Endometrium (tissue), 2 donors: ENCODE results near the gene MYO5B.
A peak's percentile ranks its signal among the peaks of the same experiment; 100 is the strongest.

ENCODE experiments used
- FAIRE-seq: peaks from 2 replicates; lab custom pipeline; 2012; peaks lifted over from hg19 to GRCh38; lab: Jason Lieb, UNC
- donor health status: control.
- donor health status: control.

Gene MYO5B

DNA sequence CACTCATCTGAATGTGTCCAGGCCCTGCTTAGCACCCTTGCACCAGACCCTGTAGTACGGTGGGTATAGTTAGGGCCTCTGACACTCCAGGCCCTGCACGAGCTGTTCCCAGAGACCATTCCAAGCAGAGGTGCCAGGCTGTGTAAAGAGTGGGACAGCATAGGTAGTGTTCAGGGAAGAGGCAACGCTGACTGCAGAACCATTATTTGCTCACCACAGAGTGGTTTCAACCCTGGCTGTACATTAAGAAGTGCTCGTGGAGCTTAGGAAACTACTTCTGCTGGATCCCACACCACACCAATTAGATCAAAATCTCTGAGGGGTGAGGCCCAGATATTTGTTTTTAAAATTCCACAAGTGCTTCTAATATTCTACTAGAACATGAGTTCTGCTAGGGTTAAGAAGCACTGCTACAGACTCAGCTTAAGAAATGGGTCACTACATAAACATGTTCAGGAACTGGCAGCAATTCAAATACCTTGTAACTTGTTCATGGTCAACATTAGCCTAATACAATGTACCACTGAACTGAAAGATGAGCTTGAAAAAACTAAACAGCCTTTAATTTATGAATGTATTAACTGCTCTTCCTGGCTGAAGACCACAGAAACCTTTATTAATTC lies 183.0 kb downstream of the MYO5B start:
- FAIRE-seq: peak; percentile 86

DNA sequence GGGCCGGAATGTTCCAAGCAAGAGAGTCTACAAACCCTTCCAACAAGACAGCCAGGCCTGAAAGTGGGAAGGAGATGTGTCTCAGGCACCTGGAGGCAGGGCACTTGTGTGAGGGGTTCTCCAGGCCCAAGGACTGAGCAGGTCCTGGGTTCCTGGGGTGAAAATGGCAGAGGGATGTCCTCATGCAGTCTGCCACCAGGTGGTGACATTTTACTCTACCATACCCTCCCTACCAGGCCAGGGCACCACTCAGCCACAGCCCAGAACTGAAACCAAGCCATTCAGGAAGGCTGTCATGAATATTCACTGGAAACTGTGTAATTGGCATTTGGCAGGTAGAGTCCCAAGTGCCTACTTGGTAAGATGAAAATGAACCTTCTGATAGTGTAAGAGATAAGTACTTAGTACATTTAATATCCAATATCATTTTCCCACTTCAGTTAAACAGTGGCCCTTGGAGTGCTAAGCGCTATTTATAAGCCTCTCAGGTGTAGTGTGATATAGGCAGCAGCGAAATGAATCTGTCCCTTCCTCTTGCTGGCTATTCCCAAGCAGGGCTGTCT lies 185.1 kb downstream of the MYO5B start:
- FAIRE-seq: no peak

DNA sequence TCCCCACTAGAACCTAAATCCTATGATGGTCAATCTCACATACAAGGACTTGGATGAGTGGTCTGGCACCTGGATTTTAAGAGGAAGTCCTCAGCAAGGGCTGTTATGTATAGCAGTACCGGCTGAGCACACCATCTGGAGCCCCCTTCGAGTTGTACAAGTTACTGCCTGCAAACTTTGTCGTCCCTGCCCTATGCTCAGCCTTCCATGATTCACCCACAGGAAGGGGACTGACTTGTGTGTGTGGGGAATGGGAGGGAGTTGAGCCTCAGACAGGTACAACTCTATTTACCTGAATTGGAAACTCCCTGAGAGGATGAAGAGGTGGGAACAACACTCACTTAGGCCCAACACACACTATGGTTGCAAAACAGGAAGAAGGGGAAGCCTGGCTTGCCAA lies 186.6 kb downstream of the MYO5B start:
- no peak for FAIRE-seq

DNA sequence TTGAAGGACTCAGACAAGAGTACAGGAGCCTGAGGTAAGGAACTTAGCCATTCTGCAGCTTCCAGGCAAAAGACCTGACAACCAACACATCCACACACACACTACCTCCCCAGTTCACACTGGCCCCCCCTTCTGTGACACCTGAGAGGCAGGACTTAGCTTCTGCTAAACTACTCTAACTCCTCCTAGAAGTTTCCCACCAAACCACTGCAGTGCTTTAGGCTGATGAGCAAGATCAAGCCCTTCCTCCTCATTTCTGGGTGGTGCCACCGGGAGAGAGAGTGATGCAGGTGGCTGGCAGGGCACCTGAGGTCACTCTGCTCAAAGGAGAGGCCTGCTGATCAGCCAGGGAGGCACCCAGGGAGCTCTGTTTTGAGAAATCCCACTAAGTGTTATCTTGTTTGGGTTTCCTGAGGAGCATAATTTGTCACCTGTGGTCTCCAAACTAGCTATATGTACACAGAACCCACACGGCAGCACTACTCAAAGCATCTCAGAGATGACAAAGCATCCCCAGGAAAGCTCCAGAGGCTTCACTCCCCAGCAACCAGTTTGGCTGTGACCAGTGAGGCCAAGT lies 188.4 kb downstream of the MYO5B start:
- FAIRE-seq: no peak

DNA sequence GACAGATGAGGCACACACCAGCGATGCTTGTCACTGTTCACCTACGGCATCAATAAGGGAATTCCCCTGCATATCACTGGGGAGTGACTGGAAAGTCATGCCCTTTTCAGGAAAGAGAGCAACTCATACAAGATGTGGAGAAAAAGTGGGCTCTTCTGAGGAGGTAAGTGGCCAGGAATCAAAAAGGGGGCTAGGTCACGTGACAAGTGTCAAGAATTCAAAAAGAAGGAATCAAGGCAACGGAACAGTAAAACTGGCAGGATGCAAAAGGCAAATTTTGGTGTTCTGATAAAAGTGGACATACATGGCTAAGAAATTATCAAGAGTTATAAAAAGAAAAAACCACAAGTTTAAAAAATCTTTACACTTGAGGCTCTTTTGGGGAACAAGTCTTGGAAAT lies 190.9 kb downstream of the MYO5B start:
- FAIRE-seq: no peak

DNA sequence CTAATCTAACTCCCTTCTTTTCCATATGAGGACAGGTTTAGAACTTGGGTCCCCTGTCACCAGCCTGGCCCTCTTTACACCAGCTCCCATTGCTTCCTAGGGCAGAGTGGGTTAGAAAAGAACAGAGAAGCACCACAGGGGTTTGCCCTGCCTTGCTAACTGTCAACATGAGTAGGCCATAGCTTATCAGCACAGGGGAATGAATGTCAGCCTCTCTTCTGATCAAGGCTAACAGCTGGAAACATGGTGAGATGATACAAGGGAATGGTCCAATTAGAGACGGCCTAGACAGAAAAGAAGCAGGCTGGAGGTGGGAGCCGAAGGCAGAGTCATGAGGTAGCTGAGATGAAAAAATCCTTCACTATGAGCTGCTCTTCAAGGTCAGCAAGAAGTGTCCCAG lies 192.2 kb downstream of the MYO5B start:
- FAIRE-seq: no peak

DNA sequence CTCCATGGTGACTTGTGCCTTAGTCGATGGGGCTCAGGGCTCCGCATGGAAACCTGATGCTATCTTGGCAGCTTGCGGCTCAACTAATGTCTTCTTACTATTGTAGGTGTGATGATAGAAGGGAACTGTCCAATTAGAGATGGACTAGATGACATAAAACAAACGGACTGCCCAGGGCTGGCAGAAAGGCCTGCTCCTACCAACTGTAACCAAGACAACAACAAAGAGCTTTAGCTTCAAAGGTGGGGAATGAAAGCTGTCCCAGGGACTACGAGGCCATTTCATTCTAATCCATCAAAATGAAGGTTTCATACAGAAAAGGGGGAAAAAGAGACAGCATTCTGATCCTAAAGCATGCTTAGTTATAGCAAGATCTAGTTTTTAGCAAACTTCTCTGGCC lies 194.7 kb downstream of the MYO5B start:
- no peak for FAIRE-seq

DNA sequence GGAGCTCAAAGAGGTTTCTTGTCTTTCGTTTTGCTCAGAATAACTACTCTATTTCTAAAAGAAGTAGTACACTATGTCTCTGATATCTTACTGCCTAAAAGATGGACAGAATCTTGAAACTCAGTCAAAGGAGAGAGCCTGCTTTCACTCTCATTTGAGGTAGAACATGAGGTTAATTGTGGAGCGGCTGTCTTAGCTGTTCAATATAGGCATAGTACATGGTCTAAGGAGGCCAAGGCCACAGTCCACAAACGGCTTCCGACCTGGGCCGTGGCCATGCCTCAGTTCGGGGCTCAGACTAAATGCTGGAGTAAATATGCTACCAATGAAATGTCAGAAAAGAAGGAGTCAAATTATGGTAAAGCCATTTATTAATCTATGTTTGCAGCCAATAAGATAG lies 195.8 kb downstream of the MYO5B start:
- no peak for FAIRE-seq

DNA sequence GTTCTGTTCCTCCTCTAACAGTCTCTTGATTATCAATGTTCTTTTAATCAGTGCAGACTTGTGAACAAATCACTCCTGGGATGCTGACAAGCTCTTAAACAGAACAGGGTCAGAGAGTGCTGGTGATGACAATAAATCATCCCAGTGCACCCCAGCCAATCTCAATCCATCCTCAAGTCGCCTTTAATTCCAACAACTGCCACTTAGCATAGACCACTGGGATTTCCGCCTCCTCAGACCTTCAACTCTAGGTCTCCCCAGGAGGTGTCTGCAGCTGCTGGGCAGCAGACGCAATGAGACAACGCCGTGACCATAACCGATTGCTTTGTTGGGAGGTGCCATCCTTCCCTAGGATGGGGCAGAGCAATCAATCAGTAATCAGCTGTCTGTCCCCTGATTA lies 197.4 kb downstream of the MYO5B start:
- FAIRE-seq: no peak

DNA sequence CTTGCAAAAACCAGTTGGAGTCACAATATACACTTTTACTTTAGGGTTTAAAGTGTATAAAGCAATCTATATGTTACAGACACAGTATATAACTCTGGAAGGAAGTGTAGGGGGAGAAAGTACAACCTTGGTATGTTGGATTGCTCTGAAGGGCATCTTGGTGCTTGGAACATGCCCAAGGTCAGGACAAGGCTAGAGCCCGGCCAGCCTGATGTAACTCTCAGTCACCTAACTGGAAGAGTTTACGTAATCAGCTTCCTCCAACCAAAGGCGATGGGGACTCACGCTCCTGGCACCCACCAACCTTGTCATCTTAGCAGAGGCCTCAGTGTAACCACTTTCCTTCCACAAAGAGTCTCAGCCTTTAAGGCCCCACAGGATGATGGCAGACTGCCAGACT lies 200.5 kb downstream of the MYO5B start:
- no peak for FAIRE-seq

DNA sequence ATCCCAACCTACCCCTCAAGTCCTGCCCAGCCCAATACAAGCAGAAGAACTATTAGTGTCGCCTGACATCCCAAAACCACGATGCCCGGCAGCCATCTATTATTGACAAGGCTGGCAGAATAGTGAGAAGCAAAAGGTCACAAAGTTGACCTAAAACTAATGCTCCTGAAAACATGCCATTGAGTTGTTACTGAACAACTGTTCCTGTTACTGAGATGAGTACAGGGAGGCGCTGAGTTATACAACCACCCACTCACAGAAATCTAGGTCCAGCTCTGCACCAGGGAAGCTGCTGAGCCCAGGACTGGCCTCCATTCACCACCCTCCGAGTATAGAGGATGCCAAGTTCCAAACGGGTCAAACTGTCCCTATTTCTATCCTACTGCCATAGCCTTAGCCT lies 201.6 kb downstream of the MYO5B start:
- FAIRE-seq: no peak

DNA sequence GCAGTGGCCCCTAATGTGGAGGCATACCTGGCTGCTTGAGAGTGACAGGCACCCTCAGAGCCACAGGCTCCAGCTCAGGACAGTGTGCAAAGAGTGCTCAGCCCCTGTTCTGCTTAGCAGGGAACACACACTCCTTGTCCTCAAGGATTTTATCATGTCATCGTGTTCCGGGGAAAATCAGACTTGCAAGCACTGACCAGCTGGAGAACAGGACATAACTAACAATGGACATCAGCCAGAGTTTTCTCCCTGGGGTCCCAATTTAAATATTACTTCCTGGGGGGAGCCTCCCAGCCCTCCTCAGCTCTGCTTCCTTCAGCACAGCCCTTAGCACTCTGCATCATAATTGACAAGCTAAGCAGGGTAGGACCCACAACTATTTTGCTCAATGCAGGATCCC lies 206.2 kb downstream of the MYO5B start:
- FAIRE-seq: no peak

DNA sequence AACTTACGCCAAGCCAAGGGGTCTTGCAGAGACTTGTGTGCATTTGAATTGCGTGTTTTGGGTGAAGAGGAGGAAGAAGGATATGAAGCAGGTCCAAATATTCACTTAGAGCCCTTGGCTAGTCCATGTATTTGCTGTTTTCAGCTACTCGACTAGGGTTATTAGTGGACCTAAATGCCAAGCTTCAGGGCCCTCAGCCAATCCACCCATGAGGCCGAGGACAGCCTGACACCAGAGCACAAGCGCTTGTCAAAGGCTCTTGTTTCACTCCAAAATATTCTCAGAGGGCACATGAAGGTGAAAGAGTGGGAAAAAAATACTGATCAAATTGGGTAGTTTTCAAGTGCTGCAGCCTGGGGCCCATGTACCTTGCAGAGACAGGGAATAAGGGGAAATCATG lies 206.8 kb downstream of the MYO5B start:
- FAIRE-seq: no peak

DNA sequence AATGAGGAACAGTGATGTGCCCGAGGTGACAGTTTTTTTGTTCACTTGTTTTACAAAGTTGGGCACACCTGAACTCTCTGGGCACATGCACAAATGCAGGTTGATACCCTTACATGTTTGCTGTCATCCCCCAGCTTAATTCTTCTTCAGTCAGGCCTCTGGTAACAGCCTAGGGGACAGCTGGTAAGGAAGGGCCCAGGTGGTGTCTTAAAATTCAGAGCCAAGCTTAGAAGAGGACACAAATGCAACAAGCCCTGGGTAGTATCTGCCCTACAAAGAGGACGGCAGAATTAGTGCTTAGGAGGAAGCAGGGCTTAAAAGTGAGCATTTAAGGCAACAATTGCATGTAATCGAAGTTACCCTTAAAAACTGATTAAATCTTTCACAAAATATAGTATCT lies 209.7 kb downstream of the MYO5B start:
- FAIRE-seq: no peak

DNA sequence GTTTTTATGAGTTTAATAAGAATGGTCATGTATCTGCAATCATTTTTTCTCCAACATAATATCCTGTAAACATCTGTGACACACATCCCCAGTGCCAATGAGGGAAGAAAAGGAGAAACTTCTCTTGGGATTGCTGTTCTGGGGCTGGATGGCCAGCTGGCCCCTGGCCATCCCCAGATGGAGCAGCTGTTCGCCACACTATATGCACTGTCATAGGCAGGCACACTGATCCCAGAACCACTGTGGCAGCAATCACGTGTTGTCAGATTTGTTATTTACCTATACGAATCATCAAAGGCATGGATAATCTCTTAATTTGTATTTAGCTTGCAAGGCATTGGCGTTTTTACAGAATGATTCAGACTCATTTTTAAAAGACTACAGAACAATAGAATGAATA lies 214.1 kb downstream of the MYO5B start:
- FAIRE-seq: no peak

DNA sequence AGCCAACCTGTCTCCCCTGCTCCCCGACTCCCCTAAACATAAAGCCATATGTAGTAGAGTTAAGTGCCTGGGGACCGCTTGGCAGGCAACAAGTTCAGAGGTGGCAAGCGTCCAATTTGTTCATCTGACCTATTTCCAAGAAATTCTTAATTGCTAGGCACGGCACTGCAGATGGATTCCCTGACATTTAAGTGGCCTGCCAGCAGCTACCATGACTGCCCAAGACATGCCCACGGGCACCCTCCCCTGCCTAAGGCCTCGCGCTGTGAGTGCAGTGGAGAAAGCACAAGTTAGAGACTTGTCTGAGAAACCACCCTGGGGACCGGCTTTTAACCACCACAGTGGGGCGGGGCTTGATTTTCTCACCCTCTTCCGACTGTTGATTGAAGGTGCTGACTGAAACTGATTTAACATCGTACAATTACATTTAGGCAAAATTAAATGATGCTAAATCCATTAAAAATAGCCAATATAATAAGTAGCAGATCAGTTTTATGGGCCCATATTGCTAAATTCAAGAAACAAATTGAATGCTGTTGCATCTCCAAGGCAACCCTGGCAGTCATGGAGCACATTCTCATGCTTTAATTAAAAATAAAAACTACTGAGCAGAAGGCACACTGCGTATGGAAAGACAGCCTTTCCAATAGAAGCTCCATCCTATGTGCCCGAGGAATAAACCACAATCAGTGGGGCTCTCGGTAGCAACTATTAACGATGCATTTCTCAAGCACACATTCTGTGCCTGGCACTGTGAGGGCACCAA lies 218.0 kb downstream of the MYO5B start:
- no peak for FAIRE-seq

DNA sequence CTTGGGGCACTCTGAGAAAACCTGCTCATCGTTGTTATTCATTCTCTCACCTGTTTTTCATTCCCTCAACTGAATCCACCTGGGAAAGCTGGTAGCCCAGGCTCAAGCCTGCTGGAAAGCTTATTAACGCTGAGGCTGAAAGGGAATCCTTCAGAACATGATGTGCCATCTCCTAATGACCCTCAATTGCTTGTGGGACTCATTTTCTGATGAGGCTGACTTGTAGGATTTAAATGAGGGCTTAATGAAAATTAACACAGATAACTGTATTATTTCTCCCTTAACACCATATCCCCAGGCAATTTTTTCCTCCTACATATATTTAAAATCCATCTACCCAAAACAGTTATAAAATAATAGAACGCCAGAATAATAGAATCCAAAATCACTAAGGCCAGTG lies 218.9 kb downstream of the MYO5B start:
- no peak for FAIRE-seq

DNA sequence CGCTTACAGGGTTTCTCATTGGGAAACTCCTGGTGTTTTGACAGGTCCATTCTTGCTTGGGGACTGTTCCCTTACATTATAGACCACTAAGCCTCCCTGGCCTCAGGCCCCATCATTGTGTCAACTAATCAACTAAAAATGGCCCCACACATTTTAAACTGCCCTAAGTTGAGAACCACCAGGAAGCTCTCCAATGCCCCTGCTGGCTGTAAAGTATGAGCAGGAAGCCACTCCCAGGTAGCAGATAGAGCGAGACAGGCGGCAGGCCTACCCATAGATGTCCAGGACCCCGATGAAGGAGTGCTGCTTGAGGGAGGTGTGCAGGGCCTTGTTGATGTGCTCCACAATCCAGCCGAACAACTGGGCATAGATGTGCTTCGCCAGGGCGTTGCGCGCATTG lies 220.9 kb downstream of the MYO5B start:
- no peak for FAIRE-seq

DNA sequence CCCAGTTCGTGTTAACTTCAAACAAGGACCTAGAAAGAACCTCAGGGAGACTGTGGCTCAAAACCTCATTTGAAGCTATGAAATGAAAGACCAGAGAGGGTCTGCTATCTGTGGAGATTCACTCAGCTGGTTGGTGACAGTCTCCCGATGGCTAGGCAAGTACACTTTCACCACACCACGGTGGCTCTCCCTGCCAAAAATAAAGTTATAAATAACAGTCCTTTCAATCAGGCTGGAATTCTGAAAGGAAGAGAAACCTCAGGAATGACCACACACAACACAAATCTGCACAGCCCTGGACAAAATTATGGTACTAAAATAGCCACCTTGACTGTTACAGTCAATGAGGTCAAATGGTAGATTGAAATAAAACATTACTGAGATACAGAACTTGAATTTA lies 221.4 kb downstream of the MYO5B start:
- FAIRE-seq: no peak

DNA sequence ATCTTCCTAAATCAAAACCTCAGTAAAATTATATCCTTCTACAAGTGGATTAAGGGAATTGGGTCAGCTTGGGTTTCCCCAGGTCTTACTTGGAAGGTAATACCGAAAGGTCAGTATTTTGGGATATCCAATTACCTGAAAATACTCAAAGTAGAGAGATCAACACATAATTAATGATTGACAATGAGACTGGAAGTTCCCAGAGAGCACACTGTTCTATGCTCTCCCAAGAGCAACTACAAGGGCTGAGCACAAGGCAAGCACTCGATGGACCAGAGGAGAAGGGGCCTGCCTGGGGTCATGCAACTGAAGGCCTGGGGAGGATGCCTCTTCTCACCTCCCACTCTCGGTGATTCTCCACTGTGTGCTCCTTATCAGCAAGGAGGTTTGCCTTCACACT lies 222.4 kb downstream of the MYO5B start:
- FAIRE-seq: no peak

DNA sequence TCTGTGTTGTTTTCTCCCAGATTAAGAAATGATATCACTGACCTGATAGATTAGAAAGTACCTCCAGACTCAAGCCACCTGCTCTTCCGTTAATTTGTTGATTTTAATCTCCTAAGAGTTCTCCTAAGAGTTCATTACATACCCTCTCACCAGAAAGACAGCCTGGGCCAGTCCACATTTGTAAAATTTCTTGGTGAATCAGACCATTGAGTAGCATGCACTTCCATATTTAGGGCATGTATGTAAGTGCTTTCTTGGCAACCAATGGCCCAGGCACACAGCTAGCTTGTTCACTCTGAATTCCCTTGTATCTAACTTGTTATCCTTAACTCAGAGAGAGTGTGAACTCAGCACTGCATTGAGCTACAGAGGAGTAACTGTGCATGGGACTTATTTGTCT lies 223.5 kb downstream of the MYO5B start:
- no peak for FAIRE-seq

DNA sequence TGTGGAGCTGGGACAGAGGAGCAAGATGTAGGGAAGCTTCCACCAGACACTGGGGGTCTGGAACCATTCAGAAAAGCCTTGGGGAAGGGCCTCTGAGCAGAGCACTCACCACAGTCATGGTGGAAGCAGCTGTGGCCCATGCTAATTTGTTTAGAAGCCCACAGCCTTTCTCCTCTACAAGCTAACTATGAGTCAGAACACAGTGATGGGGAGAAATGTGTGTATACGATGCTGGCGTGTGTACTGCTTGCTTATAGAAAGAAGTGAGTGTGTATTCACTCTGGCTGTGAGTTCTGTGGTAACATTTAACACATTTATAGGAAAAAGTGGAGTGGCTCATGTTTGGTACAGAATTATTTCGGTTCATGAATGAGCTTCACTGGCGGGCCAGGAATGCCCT lies 224.6 kb downstream of the MYO5B start:
- FAIRE-seq: no peak

DNA sequence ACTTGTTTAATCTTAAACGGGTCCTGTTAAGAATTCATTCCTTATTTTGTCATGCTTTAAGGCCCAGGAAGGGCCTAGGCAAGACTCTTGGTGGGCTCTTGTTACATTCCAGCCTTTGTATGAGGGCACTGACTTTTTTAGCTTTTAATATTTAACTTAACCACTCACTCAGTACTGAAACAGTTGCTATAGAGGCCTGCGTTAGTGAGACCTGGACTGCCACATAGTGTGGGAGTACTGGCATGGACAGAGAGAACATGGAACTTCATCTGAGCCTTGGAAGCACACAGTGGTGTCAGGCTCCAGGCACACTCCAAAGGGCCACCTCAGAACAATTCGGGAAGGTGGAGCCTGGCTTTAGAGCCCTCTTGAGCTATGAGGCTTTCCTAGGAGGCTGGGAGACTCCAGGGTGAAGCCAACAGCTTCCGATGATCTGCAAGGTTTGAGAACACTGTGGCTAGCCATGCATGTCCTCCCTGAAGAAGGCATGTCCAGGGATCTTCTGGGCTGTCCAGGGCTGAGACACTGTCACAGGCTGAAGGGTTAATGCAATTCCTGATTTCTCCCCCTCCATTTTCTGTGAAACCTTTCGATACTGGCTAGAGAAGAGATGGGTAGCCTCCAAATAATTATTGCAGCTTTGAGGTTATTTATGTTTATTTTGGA lies 226.2 kb downstream of the MYO5B start:
- no peak for FAIRE-seq
